Measurements from ENCODE around the gene FAM13C. TPM values are rescaled to one million over a fixed set of nuclear protein-coding genes. Genes with fewer than 3 reads are reported as not detected.

The FAM13C gene
- total RNA-seq, 1 donor from 2014 or later: 12.8 TPM

GRCh38 chr10:59395984-59396383, 33.6 kb upstream of the FAM13C start:
- Histone ChIP-seq H3K27me3 (no peaks in the 10 kb centered on the region), H3K36me3 (no peaks in the 10 kb centered on the region), H3K27ac (no peak overlapping the region), H3K4me3 (no peak overlapping the region), H3K4me1 (no peaks in the 10 kb centered on the region), H3K9me3 (no peaks in the 10 kb centered on the region)
- intact Hi-C loops (cut with DNase I): no loop called here
- TF ChIP-seq, protein P1, sequence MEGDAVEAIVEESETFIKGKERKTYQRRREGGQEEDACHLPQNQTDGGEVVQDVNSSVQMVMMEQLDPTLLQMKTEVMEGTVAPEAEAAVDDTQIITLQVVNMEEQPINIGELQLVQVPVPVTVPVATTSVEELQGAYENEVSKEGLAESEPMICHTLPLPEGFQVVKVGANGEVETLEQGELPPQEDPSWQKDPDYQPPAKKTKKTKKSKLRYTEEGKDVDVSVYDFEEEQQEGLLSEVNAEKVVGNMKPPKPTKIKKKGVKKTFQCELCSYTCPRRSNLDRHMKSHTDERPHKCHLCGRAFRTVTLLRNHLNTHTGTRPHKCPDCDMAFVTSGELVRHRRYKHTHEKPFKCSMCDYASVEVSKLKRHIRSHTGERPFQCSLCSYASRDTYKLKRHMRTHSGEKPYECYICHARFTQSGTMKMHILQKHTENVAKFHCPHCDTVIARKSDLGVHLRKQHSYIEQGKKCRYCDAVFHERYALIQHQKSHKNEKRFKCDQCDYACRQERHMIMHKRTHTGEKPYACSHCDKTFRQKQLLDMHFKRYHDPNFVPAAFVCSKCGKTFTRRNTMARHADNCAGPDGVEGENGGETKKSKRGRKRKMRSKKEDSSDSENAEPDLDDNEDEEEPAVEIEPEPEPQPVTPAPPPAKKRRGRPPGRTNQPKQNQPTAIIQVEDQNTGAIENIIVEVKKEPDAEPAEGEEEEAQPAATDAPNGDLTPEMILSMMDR (IDR thresholded peaks at IDR 0.05): no peak
- TF ChIP-seq POLR2A (IDR thresholded peaks at IDR 0.05) (no peak), POLR2AphosphoS5 (IDR thresholded peaks at IDR 0.05; ENCODE audit: insufficient read depth in 1 of 2, low read depth in 1 of 2) (no peak)
- DNase-seq (ENCODE audit: extremely low spot score in 2 of 2): no peak

GRCh38 chr10:59393349-59393748, 31.0 kb upstream of the FAM13C start:
- H3K9me3 ChIP-seq: no peaks in the 10 kb centered on the region
- H3K36me3 ChIP-seq: no peaks in the 10 kb centered on the region
- intact Hi-C loops (cut with DNase I): no loop called here
- no peak for DNase-seq (ENCODE audit: extremely low spot score in 2 of 2)
- no peak overlapping the region for H3K4me3 ChIP-seq
- no peak overlapping the region for H3K27ac ChIP-seq
- TF ChIP-seq POLR2AphosphoS5 (IDR thresholded peaks at IDR 0.05; ENCODE audit: insufficient read depth in 1 of 2, low read depth in 1 of 2) (no peak), POLR2A (IDR thresholded peaks at IDR 0.05) (no peak)
- TF ChIP-seq, protein P1 (IDR thresholded peaks at IDR 0.05): no peak
- no peaks in the 10 kb centered on the region for H3K27me3 ChIP-seq
- no peaks in the 10 kb centered on the region for H3K4me1 ChIP-seq

DNA sequence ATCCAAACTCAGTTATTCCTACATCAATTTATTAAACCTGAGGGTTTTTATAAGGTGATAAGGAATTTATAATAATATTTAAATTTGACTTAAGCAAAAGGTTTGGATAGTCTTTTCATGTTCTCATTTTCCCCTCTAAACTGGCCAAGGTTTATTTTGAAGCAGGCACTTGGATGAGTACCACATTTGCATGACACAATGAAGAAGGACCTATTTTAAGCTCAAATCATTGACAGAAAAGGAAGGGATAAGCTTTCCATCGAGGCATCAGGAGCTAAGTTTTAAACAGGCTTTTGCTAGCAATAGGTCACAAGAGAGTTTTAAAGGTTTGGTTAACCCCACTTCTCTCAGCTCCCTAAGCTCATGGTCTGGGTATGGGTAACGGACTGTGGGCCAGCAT, 28.7 kb upstream of the FAM13C start:
- no peak for DNase-seq (ENCODE audit: extremely low spot score in 2 of 2)
- Histone ChIP-seq H3K9me3 (no peaks in the 10 kb centered on the region), H3K36me3 (no peaks in the 10 kb centered on the region), H3K4me1 (no peaks in the 10 kb centered on the region), H3K27ac (no peak overlapping the region), H3K4me3 (no peak overlapping the region), H3K27me3 (no peaks in the 10 kb centered on the region)
- TF ChIP-seq, protein P1 (IDR thresholded peaks at IDR 0.05): no peak
- TF ChIP-seq POLR2A (IDR thresholded peaks at IDR 0.05) (no peak), POLR2AphosphoS5 (IDR thresholded peaks at IDR 0.05; ENCODE audit: insufficient read depth in 1 of 2, low read depth in 1 of 2) (no peak)
- intact Hi-C loops (cut with DNase I): no loop called here

GRCh38 chr10:59388671-59388976, 26.3 kb upstream of the FAM13C start:
- TF ChIP-seq POLR2A (IDR thresholded peaks at IDR 0.05) (no peak), POLR2AphosphoS5 (IDR thresholded peaks at IDR 0.05; ENCODE audit: insufficient read depth in 1 of 2, low read depth in 1 of 2) (no peak)
- TF ChIP-seq, protein P1 (IDR thresholded peaks at IDR 0.05): no peak
- H3K27ac ChIP-seq: no peak overlapping the region
- H3K9me3 ChIP-seq: no peaks in the 10 kb centered on the region
- no peaks in the 10 kb centered on the region for H3K27me3 ChIP-seq
- H3K4me1 ChIP-seq: no peaks in the 10 kb centered on the region
- no peak for DNase-seq (ENCODE audit: extremely low spot score in 2 of 2)
- no peaks in the 10 kb centered on the region for H3K36me3 ChIP-seq
- H3K4me3 ChIP-seq: no peak overlapping the region
- intact Hi-C loops (cut with DNase I): no loop called here

DNA sequence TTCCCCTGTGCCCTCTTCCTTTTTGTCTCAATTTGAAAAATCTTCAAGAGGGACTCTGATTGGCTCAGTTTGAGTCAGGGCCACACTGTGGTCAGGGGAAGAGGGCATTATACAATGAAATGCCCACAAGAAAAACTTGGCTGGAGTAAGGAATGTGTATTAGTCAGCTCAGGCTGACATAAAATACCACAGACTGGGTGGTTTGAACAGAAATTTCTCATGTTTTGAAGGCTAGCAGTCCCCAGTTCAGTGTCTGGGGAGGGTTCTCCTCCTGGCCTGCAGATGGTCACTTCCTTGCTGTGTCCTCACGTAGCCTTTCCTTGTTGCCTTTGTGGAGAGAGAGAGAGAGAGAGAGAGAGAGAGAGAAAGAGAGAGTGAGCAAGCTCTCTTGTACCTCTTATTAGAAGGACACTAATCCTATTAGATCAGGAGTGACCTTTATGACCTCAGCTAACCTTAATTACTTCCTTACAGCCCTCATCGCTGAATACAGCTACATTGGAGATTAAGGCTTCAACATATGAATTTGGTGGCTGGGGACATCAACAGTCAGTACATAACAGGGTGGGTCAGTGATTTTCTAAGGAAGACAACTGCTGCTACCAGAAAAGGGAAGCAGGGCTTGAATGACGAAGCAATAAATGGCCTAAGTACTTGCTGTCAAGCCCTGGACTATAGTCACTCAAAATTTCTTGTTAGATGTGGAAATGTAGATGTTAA, 25.8 kb upstream of the FAM13C start:
- Histone ChIP-seq H3K27ac (no peak overlapping the region), H3K27me3 (no peaks in the 10 kb centered on the region), H3K9me3 (no peaks in the 10 kb centered on the region), H3K4me1 (no peaks in the 10 kb centered on the region), H3K36me3 (no peaks in the 10 kb centered on the region), H3K4me3 (no peak overlapping the region)
- DNase-seq (ENCODE audit: extremely low spot score in 2 of 2): no peak
- TF ChIP-seq POLR2A (IDR thresholded peaks at IDR 0.05) (no peak), POLR2AphosphoS5 (IDR thresholded peaks at IDR 0.05; ENCODE audit: insufficient read depth in 1 of 2, low read depth in 1 of 2) (no peak)
- TF ChIP-seq, protein P1 (IDR thresholded peaks at IDR 0.05): no peak
- intact Hi-C loops (cut with DNase I): no loop called here

Data from vagina (tissue), 2 donors.